Lower leg skin (tissue), 3 donors: ENCODE measurements around the gene MSANTD1.

Source experiments
- CTCF ChIP-seq, 3 donors: fragments of 450-650 bp; IDR thresholded peaks; one replicate each; pipeline ENCODE4 v1.5.1; 2016; ENCODE audit warnings: antibody characterized with exemption in 3 of 3, mild to moderate bottlenecking in 3 of 3, moderate library complexity in 2 of 3
- POLR2A ChIP-seq, 2 donors: fragments of 450-650 bp; IDR thresholded peaks; one replicate each; pipeline ENCODE4 v1.6.1; 2016 to 2017; ENCODE audit warnings: antibody characterized with exemption in 2 of 2, mild to moderate bottlenecking in 1 of 2, moderate library complexity in 1 of 2

- no peak for TF ChIP-seq CTCF (IDR thresholded peaks at IDR 0.05)
- no peak for TF ChIP-seq POLR2A (IDR thresholded peaks at IDR 0.05)
These were observed 54.5 kb downstream of the MSANTD1 start for GRCh38 chr4:3303565-3303824.
